Cerebellar cortex (tissue), 1 donor: ENCODE measurements around the gene NUDT19.
"Not testable (repeated sequence)": the region's sequence is repeated elsewhere in the genome, so short reads cannot be mapped to it uniquely, and the experiment has no call there.

Experiments used
- DNase-seq: peaks from one replicate; pipeline ENCODE4 v3.0.0-alpha.2; 2015; ENCODE audit warnings: low spot score

NUDT19 gene

GRCh38 chr19:32708457-32708856, 16.8 kb downstream of the NUDT19 start:
- DNase-seq = no peak

GRCh38 chr19:32709032-32709431, 17.4 kb downstream of the NUDT19 start:
- DNase-seq = no peak

- no peak for DNase-seq
Observed at GRCh38 chr19:32711747-32712146, 20.1 kb downstream of the NUDT19 start.

- not testable (repeated sequence) for DNase-seq
Observed at GRCh38 chr19:32716203-32716602, 24.6 kb downstream of the NUDT19 start.

GRCh38 chr19:32717496-32717895, 25.9 kb downstream of the NUDT19 start:
- peak; percentile 66 for DNase-seq

- DNase-seq = no peak
Observed at GRCh38 chr19:32718286-32718685, 26.7 kb downstream of the NUDT19 start.

GRCh38 chr19:32719611-32720059, 28.0 kb downstream of the NUDT19 start, which contains the start of gene TDRD12:
Gene TDRD12 (plus strand): TSS chr19:32719767. CDS start chr19:32720073, 306 bp downstream.
- no peak for DNase-seq

GRCh38 chr19:32720216-32720935, 28.8 kb downstream of the NUDT19 start:
- DNase-seq = no peak

GRCh38 chr19:32720936-32721250, 29.3 kb downstream of the NUDT19 start:
- DNase-seq = no peak

- DNase-seq = no peak
Observed at GRCh38 chr19:32735936-32736335, 44.3 kb downstream of the NUDT19 start.

GRCh38 chr19:32743021-32743420, 51.4 kb downstream of the NUDT19 start:
- no peak for DNase-seq

- no peak for DNase-seq
Observed at GRCh38 chr19:32743447-32743846, 51.8 kb downstream of the NUDT19 start.

GRCh38 chr19:32744555-32745325, 53.1 kb downstream of the NUDT19 start:
- DNase-seq = no peak

GRCh38 chr19:32745594-32746251, 54.1 kb downstream of the NUDT19 start:
- not testable (repeated sequence) for DNase-seq

- DNase-seq = not testable (repeated sequence)
Observed at GRCh38 chr19:32746631-32747196, 55.1 kb downstream of the NUDT19 start.

- DNase-seq = no peak
Observed at GRCh38 chr19:32748497-32748896, 56.9 kb downstream of the NUDT19 start.

- DNase-seq = no peak
Observed at GRCh38 chr19:32748948-32749347, 57.3 kb downstream of the NUDT19 start.

GRCh38 chr19:32749361-32749760, 57.7 kb downstream of the NUDT19 start:
- DNase-seq = no peak

- no peak for DNase-seq
Observed at GRCh38 chr19:32750441-32751055, 58.9 kb downstream of the NUDT19 start.

- DNase-seq = no peak
Observed at GRCh38 chr19:32751066-32751465, 59.4 kb downstream of the NUDT19 start.

GRCh38 chr19:32757189-32757588, 65.6 kb downstream of the NUDT19 start:
- DNase-seq = no peak
